HepG2 (cell line): ENCODE measurements around the gene TGM1. TPM values are rescaled to one million over a fixed set of nuclear protein-coding genes. Genes with fewer than 3 reads are reported as not detected.

ENCODE experiments used
- ATM ChIP-seq: fragments of 450-650 bp; IDR thresholded peaks from 2 replicates; pipeline ENCODE4 v1.7.1; 2017; ENCODE audit warnings: mild to moderate bottlenecking, borderline replicate concordance
- GATAD2A ChIP-seq: IDR thresholded peaks from 2 replicates; pipeline ENCODE4 v1.6.1; 2016
- GLI4 ChIP-seq: sonication (generic); formaldehyde crosslinking; IDR thresholded peaks from 2 replicates; pipeline ENCODE4 v1.5.1; 2020; ENCODE audit warnings: missing genetic modification reagents, mild to moderate bottlenecking, moderate library complexity, borderline replicate concordance
- KDM5B ChIP-seq: sonication (generic); formaldehyde crosslinking; IDR thresholded peaks from 2 replicates; pipeline ENCODE4 v1.4.0; 2020; ENCODE audit warnings: missing genetic modification reagents, mild to moderate bottlenecking, borderline replicate concordance
- MAFK ChIP-seq, 2 experiments: IDR thresholded peaks in 1 of 2; conservative IDR thresholded peaks in 1 of 2; 2 replicates each; pipeline ENCODE4 v1.6.1; 2011; ENCODE audit warnings: improper control_type of control experiment in 2 of 2, low read length in 2 of 2
- MTA1 ChIP-seq: sonication (generic); formaldehyde crosslinking; IDR thresholded peaks from 2 replicates; pipeline ENCODE4 v1.4.0; 2020; ENCODE audit warnings: missing genetic modification reagents, mild to moderate bottlenecking, borderline replicate concordance
- MTERF4 ChIP-seq: sonication (generic); formaldehyde crosslinking; IDR thresholded peaks from 2 replicates; pipeline ENCODE4 v1.8.0; 2023; ENCODE audit warnings: mild to moderate bottlenecking, missing genetic modification reagents
- NR2C2 ChIP-seq: sonication (generic); formaldehyde crosslinking; IDR thresholded peaks from 2 replicates; pipeline ENCODE4 v1.4.0; 2020; ENCODE audit warnings: missing genetic modification reagents, mild to moderate bottlenecking, moderate library complexity, borderline replicate concordance
- RARA ChIP-seq: IDR thresholded peaks from 2 replicates; pipeline ENCODE4 v1.6.1; 2016; ENCODE audit warnings: missing genetic modification reagents, missing compliant biosample characterization
- STAT5B ChIP-seq: sonication (generic); formaldehyde crosslinking; IDR thresholded peaks from 2 replicates; pipeline ENCODE4 v1.4.0; 2020; ENCODE audit warnings: missing genetic modification reagents
- TAF15 ChIP-seq: fragments of 200-400 bp; formaldehyde crosslinking; IDR thresholded peaks from one replicate; pipeline ENCODE4 v1.6.1; 2018; ENCODE audit warnings: mild to moderate bottlenecking, low read depth, low read length; ENCODE audit not compliant: poor library complexity, severe bottlenecking
- THYN1 ChIP-seq: sonication (generic); formaldehyde crosslinking; IDR thresholded peaks from 2 replicates; pipeline ENCODE4 v1.8.1; 2023; ENCODE audit warnings: low read depth, mild to moderate bottlenecking, moderate library complexity, missing genetic modification reagents, borderline replicate concordance
- TRAFD1 ChIP-seq: sonication (generic); formaldehyde crosslinking; IDR thresholded peaks from 2 replicates; pipeline ENCODE4 v1.5.1; 2020; ENCODE audit warnings: missing genetic modification reagents, mild to moderate bottlenecking, borderline replicate concordance
- YEATS2 ChIP-seq: sonication (generic); formaldehyde crosslinking; IDR thresholded peaks from 2 replicates; pipeline ENCODE4 v1.4.0; 2020; ENCODE audit warnings: missing genetic modification reagents, borderline replicate concordance
- ZBTB21 ChIP-seq: sonication (generic); formaldehyde crosslinking; IDR thresholded peaks from 2 replicates; pipeline ENCODE4 v1.4.0; 2020; ENCODE audit warnings: missing genetic modification reagents
- ZNF326 ChIP-seq: sonication (generic); formaldehyde crosslinking; IDR thresholded peaks from 2 replicates; pipeline ENCODE4 v1.4.0; 2020; ENCODE audit warnings: missing genetic modification reagents, borderline replicate concordance
- ZNF367 ChIP-seq: sonication (generic); formaldehyde crosslinking; IDR thresholded peaks from 2 replicates; pipeline ENCODE4 v1.4.0; 2020; ENCODE audit warnings: missing genetic modification reagents, borderline replicate concordance
- ZNF407 ChIP-seq: sonication (generic); formaldehyde crosslinking; IDR thresholded peaks from one replicate; pipeline ENCODE4 v1.5.1; 2020; ENCODE audit warnings: mild to moderate bottlenecking, missing genetic modification reagents; ENCODE audit errors: not compliant biosample characterization
- polyA plus RNA-seq, 8 experiments: library from polyadenylated mRNA; depleted of rRNA in 3 of 8; stranded (reverse) in 7 of 8; unstranded in 1 of 8; fragments of >200 nt; fragmentation: Illumina TruSeq in 4 of 8; extraction: Trizol in 4 of 8; gene quantifications; 2 replicates each; pipeline versions ENCODE4 v1.2.1 to v1.2.3, GENCODE V29; 2011 to 2016; ENCODE audit warnings: low read depth in 4 of 8, missing spikeins in 1 of 8, mixed read lengths in 1 of 8; ENCODE audit not compliant: insufficient read depth in 1 of 8
- total RNA-seq, 5 experiments: library from RNA; depleted of rRNA; stranded (reverse); fragments of >200 nt; fragmentation: Illumina TruSeq; extraction: Trizol; gene quantifications; 2 replicates each; pipeline ENCODE4 v1.2.3, GENCODE V29; 2016; ENCODE audit warnings: low read depth in 1 of 5

Gene TGM1
- total and polyA plus RNA-seq, 2 of the 13 experiments (the other 11 are each of a cell fraction or from before 2014, with no cell fraction given): 3.2 to 10.6 TPM

DNA sequence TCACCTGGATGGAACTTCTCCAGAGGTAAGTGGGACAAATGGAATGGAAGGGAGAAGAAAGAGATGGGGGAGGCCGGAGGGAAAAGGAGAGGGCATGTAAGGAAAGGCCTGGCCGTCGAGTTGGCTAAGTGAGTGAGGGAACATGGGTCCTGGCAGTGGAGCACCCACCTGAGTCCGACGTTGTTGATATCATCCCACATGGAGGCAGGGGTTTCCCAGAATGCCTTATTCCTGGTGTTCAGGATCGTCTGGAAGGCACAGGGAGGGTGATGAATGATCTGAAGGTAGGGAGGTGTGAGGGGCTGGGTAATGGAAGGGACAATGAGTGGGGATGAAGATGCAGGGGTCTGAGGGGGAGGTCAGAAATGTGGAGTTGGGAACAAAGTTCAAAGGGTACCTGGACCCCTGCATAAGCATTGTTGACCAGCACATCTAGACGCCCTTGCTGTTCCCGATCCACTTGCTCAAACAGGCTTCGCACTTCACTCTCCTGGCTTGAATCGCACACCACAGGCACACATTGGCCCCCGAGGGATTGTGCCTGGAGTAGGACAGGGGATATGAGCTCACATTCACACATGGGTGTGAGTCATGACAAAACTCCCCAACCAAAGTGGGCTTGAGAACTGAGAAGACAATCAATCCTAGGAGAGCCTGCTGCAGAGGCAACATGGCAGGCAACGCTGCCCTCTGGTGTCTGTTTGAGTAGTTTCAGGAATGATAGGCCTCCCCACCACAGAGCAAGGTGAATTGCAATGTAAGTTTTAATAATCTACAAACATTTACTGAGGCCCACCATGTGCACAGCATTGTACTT, 33.6 kb upstream of the TGM1 start (continued):
- no peak for TF ChIP-seq ZNF407 (CRISPR knock-in tag)
- peak; percentile 51; the same call in 1 of the 2 replicates for TF ChIP-seq TRAFD1
- TF ChIP-seq MTERF4: no peak; the same call in 1 of the 2 replicates
- no peak for TF ChIP-seq MTA1 (CRISPR knock-in tag)
- TF ChIP-seq ZBTB21 (CRISPR knock-in tag): peak; percentile 37; the same call in 1 of the 2 replicates
- TF ChIP-seq MAFK (conservative IDR thresholded peaks at IDR 0.05 in 1 of 2, IDR thresholded peaks at IDR 0.05 in 1 of 2; ENCODE audit: low read length in 2 of 2): no peak
- TF ChIP-seq GLI4 (CRISPR knock-in tag): no peak
- TF ChIP-seq KDM5B (CRISPR knock-in tag): peak; percentile 34; the same call in 1 of the 2 replicates
- no peak for TF ChIP-seq RARA
- no peak for TF ChIP-seq STAT5B
- no peak for TF ChIP-seq ZNF326 (CRISPR knock-in tag)
- TF ChIP-seq TAF15: no peak
- TF ChIP-seq NR2C2: peak; percentile 30; the same call in 1 of the 2 replicates
- no peak for TF ChIP-seq ATM
- TF ChIP-seq YEATS2: peak; percentile 62; the same call in 1 of the 2 replicates
- no peak for TF ChIP-seq GATAD2A (CRISPR knock-in tag)
- no peak for TF ChIP-seq ZNF367
- no peak for TF ChIP-seq THYN1
